WERI-Rb-1 (cell line): ENCODE measurements around the gene PXN.

Source experiments
- DNase-seq: peaks from one replicate; pipeline ENCODE4 v3.0.0-alpha.2; 2020
- H3K27ac ChIP-seq: fragments of 250-450 bp; sonication (Bioruptor Pico); 2 replicates; pipeline ENCODE4 v1.5.1; 2020; ENCODE audit warnings: mild to moderate bottlenecking, moderate library complexity
- H3K27me3 ChIP-seq: fragments of 250-450 bp; sonication (Bioruptor Pico); 2 replicates; pipeline ENCODE4 v1.5.1; 2021; ENCODE audit warnings: mild to moderate bottlenecking, low read depth, moderate library complexity; ENCODE audit not compliant: insufficient read depth, severe bottlenecking
- H3K36me3 ChIP-seq: fragments of 250-450 bp; sonication (Bioruptor Pico); 2 replicates; pipeline ENCODE4 v1.5.1; 2020; ENCODE audit warnings: mild to moderate bottlenecking, moderate library complexity
- H3K4me3 ChIP-seq: 2 replicates; pipeline ENCODE4 v1.5.1; 2011; ENCODE audit warnings: low read depth, mild to moderate bottlenecking, control low read depth, low read length
- H3K9me3 ChIP-seq: fragments of 250-450 bp; sonication (Bioruptor Pico); 2 replicates; pipeline ENCODE4 v1.5.1; 2021; ENCODE audit warnings: mild to moderate bottlenecking, moderate library complexity; ENCODE audit not compliant: severe bottlenecking
- TF ChIP-seq, protein P1 (sequence below): IDR thresholded peaks from 2 replicates; pipeline ENCODE4 v1.5.1; 2011; ENCODE audit warnings: low read depth, mild to moderate bottlenecking, control low read depth, inconsistent platforms, low read length

PXN gene

DNA sequence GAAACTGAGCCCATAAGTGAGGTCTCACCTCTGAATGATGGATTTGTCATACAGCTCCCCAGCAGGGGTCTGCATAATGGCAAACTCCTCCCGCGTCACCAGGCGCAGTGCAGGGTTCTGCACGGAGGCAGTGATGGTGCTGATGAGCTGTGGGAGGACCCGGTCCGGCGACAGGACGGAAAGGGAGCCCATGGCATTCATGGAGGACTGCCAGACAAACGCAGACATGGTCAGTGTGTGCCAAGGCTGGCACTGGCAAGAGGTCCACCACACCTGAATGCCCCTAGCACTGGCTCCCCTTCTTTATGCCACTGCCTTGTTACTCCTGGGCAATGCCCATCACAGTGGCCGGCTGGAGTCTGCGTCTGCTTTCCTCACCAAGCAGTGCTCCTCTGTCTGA lies 103.7 kb downstream of the PXN start:
- no peak for DNase-seq
- H3K9me3 ChIP-seq = no peaks in the 10 kb centered on the region
- peaks cover 87% of the 10 kb centered on the region for H3K36me3 ChIP-seq
- no peak overlapping the region for H3K4me3 ChIP-seq
- no peak overlapping the region for H3K27ac ChIP-seq
- H3K27me3 ChIP-seq = no peaks in the 10 kb centered on the region
- TF ChIP-seq, protein P1, sequence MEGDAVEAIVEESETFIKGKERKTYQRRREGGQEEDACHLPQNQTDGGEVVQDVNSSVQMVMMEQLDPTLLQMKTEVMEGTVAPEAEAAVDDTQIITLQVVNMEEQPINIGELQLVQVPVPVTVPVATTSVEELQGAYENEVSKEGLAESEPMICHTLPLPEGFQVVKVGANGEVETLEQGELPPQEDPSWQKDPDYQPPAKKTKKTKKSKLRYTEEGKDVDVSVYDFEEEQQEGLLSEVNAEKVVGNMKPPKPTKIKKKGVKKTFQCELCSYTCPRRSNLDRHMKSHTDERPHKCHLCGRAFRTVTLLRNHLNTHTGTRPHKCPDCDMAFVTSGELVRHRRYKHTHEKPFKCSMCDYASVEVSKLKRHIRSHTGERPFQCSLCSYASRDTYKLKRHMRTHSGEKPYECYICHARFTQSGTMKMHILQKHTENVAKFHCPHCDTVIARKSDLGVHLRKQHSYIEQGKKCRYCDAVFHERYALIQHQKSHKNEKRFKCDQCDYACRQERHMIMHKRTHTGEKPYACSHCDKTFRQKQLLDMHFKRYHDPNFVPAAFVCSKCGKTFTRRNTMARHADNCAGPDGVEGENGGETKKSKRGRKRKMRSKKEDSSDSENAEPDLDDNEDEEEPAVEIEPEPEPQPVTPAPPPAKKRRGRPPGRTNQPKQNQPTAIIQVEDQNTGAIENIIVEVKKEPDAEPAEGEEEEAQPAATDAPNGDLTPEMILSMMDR = no peak
